ENCODE measurements around the gene ZNF230.

ZNF230 gene

DNA sequence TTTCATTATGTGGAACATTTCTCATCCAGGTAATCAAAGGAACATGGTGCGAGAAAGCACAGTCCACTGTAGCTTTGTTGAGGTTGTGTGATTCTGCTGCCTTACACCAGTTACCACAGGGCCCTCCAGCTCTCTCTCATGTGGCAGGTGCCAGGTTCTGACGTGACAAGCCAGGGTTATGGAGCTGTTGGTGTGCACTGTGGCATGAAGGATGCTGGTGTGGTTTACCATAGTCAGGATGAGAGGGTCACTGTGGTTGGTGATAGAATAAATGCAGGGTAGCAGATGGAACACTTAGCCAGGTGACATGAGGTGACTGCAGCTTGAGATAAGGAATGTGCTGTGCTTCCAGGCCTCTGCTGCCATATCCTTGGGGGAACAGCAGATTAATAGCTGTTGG is 56.5 kb downstream of the ZNF230 start:
- DNase-seq (ENCODE audit: low read depth in 2 of 2) = no peak
- H3K4me3 ChIP-seq (replicated peaks in 1 of 2; ENCODE audit: low read depth in 2 of 2, low read length in 2 of 2) = no peak overlapping the region
- TF ChIP-seq, protein P1, sequence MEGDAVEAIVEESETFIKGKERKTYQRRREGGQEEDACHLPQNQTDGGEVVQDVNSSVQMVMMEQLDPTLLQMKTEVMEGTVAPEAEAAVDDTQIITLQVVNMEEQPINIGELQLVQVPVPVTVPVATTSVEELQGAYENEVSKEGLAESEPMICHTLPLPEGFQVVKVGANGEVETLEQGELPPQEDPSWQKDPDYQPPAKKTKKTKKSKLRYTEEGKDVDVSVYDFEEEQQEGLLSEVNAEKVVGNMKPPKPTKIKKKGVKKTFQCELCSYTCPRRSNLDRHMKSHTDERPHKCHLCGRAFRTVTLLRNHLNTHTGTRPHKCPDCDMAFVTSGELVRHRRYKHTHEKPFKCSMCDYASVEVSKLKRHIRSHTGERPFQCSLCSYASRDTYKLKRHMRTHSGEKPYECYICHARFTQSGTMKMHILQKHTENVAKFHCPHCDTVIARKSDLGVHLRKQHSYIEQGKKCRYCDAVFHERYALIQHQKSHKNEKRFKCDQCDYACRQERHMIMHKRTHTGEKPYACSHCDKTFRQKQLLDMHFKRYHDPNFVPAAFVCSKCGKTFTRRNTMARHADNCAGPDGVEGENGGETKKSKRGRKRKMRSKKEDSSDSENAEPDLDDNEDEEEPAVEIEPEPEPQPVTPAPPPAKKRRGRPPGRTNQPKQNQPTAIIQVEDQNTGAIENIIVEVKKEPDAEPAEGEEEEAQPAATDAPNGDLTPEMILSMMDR (IDR thresholded peaks at IDR 0.05; ENCODE audit: low read depth, low read length) = no peak

DNA sequence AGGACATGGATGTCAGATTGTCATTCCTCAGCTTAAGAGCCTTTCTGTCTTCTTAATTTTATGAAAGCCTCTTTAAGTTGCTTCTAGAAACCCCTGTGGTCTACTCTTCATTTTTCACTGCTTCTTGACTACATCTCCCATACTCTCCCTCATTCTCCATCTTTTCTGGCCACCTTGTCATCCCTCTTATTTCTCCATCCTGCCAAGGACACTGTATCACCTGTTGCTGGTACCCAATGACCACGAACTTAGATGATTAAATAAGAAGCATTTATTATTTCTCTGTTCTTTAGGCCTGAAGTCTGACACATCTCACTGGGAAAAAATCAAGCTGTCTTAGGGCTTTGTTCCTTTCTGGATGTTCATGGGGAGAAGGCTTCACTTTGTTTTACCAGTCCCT is 58.3 kb downstream of the ZNF230 start:
- no peak for DNase-seq (ENCODE audit: low read depth in 2 of 2)
- TF ChIP-seq, protein P1 (IDR thresholded peaks at IDR 0.05; ENCODE audit: low read depth, low read length) = no peak
- no peak overlapping the region for H3K4me3 ChIP-seq (replicated peaks in 1 of 2; ENCODE audit: low read depth in 2 of 2, low read length in 2 of 2)
